ENCODE results near the gene DALRD3. TPM values are rescaled to one million over a fixed set of nuclear protein-coding genes. Genes with fewer than 3 reads are reported as not detected.
A peak's percentile ranks its signal among the peaks of the same experiment; 100 is the strongest.

Gene DALRD3
- total RNA-seq, 1 donor from 2014 or later: 35.4 TPM

DNA sequence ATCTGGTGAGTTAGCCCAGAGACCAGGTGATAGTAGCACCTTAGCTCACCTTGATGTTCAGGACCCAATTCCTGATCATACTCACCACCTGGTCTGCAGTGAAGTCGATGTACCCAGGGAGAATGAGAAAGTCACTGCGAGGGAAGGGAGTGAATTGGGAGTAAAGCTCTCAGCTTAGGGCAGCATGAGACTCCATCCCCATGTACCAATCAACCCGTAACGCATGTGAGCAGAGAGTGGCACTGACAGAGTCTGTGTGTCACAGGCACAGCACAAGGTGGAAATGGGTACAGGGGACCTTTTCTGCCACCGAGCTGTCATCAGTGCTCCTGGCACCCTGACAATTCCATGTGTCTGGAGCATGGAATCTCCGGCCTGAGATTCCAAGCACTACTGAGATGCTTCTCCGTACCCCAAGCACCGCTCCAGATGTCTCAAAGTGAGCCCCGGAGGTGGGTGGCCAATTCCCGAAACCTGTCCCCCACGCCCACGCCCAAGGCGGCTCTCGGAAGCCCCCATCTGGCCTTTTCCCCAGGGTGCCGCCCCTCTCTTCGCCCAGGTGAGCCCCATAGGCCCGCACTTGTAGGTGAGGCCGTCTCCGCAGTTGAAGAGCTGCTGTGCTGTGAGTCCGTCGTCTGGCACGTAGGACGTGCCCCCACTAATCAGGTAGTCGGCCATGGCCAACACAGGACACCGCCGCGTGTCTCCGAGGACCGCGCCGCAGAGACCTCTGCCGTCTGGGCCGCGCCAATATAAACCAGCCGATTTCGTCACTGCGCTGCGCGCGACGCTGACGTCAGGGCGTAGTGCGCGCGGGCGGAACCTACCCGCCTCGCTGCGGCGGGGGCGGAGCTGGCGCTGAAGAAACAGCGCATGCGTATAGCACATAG lies 10.5 kb upstream of the DALRD3 start, which contains the start of gene IMPDH2:
IMPDH2 (minus strand) TSS at position 726 of the 890 bp plus-strand sequence; CDS start at position 678, 48 bp downstream.
- intact Hi-C loops (cut with DNase I): no loop called here
- Histone ChIP-seq H3K4me3 (peak within 1 kb of the TSS; percentile 75 to 86), H3K27me3 (no peaks in the 10 kb centered on the region), H3K36me3 (peaks cover 0 to 45% of the 10 kb centered on the region in 2 donors), H3K27ac (peak within 1 kb of the TSS; percentile 96), H3K9me3 (no peaks in the 10 kb centered on the region), H3K4me1 (peaks cover 15% of the 10 kb centered on the region)
- TF ChIP-seq POLR2AphosphoS5 (IDR thresholded peaks at IDR 0.05; ENCODE audit: insufficient read depth in 1 of 2, low read depth in 1 of 2): peak; percentile 99 to 100
- TF ChIP-seq POLR2A (IDR thresholded peaks at IDR 0.05): peak in 1 of 2 donors; percentile 90
- TF ChIP-seq CTCF (IDR thresholded peaks at IDR 0.05): no peak
- DNase-seq (ENCODE audit: extremely low spot score in 2 of 2): peak in 1 of 2 donors; percentile 93

DNA sequence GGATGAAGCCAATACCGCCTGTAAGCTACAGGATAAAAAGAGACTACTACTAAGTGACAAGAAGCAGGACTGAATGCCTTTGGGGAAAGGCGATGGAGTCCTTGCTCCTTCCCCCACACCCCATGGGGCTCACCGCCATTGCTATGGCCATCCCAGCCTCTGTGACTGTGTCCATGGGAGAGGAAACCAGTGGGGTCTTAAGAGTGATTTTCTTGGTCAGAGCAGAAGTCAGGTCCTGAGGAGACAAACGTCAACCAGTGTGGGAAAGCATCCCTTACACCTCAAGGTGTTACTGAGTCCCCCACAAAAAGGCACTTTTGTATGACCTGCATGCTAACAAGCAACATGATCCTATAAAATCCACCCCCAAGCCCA lies 9.9 kb upstream of the DALRD3 start:
- H3K4me1 ChIP-seq: peaks cover 18% of the 10 kb centered on the region
- intact Hi-C loops (cut with DNase I): no loop called here
- peak overlapping the region; percentile 96 for H3K27ac ChIP-seq
- peak overlapping the region; percentile 75 to 86 for H3K4me3 ChIP-seq
- no peak for TF ChIP-seq POLR2AphosphoS5 (IDR thresholded peaks at IDR 0.05; ENCODE audit: insufficient read depth in 1 of 2, low read depth in 1 of 2)
- TF ChIP-seq POLR2A (IDR thresholded peaks at IDR 0.05): no peak
- no peak for TF ChIP-seq CTCF (IDR thresholded peaks at IDR 0.05)
- no peaks in the 10 kb centered on the region for H3K27me3 ChIP-seq
- no peak for DNase-seq (ENCODE audit: extremely low spot score in 2 of 2)
- no peaks in the 10 kb centered on the region for H3K9me3 ChIP-seq
- peaks cover 0 to 49% of the 10 kb centered on the region in 2 donors for H3K36me3 ChIP-seq

- peak overlapping the region; percentile 96 for H3K27ac ChIP-seq
- no peaks in the 10 kb centered on the region for H3K9me3 ChIP-seq
- TF ChIP-seq POLR2AphosphoS5 (IDR thresholded peaks at IDR 0.05; ENCODE audit: insufficient read depth in 1 of 2, low read depth in 1 of 2) (no peak), CTCF (IDR thresholded peaks at IDR 0.05) (no peak), POLR2A (IDR thresholded peaks at IDR 0.05) (no peak)
- no peak overlapping the region for H3K4me3 ChIP-seq
- intact Hi-C loops (cut with DNase I): no loop called here
- peaks cover 24% of the 10 kb centered on the region for H3K4me1 ChIP-seq
- no peak for DNase-seq (ENCODE audit: extremely low spot score in 2 of 2)
- H3K27me3 ChIP-seq: no peaks in the 10 kb centered on the region
- H3K36me3 ChIP-seq: peaks cover 0 to 43% of the 10 kb centered on the region in 2 donors
Observed at GRCh38 chr3:49027634-49028033, 9.3 kb upstream of the DALRD3 start.

- TF ChIP-seq POLR2A (IDR thresholded peaks at IDR 0.05) (no peak), POLR2AphosphoS5 (IDR thresholded peaks at IDR 0.05; ENCODE audit: insufficient read depth in 1 of 2, low read depth in 1 of 2) (no peak), CTCF (IDR thresholded peaks at IDR 0.05) (no peak)
- no peaks in the 10 kb centered on the region for H3K9me3 ChIP-seq
- no peaks in the 10 kb centered on the region for H3K27me3 ChIP-seq
- no peak for DNase-seq (ENCODE audit: extremely low spot score in 2 of 2)
- H3K27ac ChIP-seq: no peak overlapping the region
- peaks cover 29% of the 10 kb centered on the region for H3K4me1 ChIP-seq
- no peak overlapping the region for H3K4me3 ChIP-seq
- intact Hi-C loops (cut with DNase I): no loop called here
- H3K36me3 ChIP-seq: peaks cover 0 to 33% of the 10 kb centered on the region in 2 donors
Observed at GRCh38 chr3:49026536-49026935, 8.2 kb upstream of the DALRD3 start.

Measured in vagina (tissue), 2 donors.